COLO668 (cell line): Measurements from ENCODE around the gene SH3BGRL.
A peak's percentile ranks its signal among the peaks of the same experiment; 100 is the strongest.

Experiments used
- DNase-seq: peaks from one replicate; lab custom pipeline; 2025; ENCODE audit not compliant: unreplicated experiment; lab: John Stamatoyannopoulos, UW

The SH3BGRL gene

GRCh38 chrX:81201671-81202455 lies at the start of gene SH3BGRL, which contains the start of gene HMGN5:
Gene SH3BGRL (plus strand): TSS chrX:81202102. CDS start chrX:81202201, 99 bp downstream.
Gene HMGN5 (minus strand): TSS chrX:81201913. CDS start chrX:81121549, 80,364 bp downstream.
- peak; percentile 72 for DNase-seq

- DNase-seq: no peak
These were observed 33.5 kb upstream of the SH3BGRL start for GRCh38 chrX:81168391-81168790.

- DNase-seq: no peak
These were observed 27.6 kb upstream of the SH3BGRL start for GRCh38 chrX:81174286-81174685.

DNA sequence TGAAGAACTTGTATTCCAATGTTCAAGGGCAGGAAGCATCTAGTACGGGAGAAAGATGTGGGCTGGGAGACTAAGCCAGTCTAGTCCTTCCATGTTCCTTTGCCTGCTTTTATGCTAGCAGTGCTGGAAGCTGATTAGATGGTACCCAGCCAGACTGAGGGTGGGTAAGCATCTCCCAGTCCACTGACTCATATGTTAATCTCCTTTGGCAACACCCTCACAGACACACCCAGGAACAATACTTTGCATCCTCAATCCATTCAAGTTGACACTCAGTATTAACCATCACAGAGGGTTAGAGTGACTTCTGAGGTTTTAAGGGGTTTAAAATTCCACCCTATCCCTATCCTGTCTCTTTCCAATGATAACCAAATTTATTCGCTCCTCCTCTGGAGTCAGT lies 6.6 kb upstream of the SH3BGRL start:
- DNase-seq: no peak

GRCh38 chrX:81195712-81196111 lies 6.2 kb upstream of the SH3BGRL start:
- peak; percentile 42 for DNase-seq

- DNase-seq: no peak
These were observed 831 bp upstream of the SH3BGRL start for GRCh38 chrX:81201071-81201470.

- DNase-seq: no peak
These were observed 536 bp downstream of the SH3BGRL start for GRCh38 chrX:81202456-81202819.

- no peak for DNase-seq
These were observed 1.0 kb downstream of the SH3BGRL start for GRCh38 chrX:81202943-81203342.

DNA sequence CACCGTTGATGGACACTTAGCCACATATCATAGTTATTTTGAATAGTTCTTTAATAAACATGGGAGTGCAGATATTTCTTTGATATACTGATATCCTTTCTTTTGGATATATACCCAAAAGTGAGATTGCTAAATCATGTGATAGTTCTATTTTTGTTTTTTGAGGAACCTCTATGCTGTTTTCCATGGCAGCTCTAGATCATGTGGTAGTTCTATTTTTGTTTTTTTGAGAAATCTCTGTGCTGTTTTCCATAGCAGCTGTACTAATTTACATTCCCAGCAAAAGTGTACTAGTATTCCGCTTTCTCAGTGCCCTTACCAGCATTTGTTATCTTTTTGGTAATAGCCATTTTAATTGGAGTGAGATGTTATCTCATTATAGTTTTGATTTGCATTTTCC lies 3.6 kb downstream of the SH3BGRL start:
- no peak for DNase-seq

DNA sequence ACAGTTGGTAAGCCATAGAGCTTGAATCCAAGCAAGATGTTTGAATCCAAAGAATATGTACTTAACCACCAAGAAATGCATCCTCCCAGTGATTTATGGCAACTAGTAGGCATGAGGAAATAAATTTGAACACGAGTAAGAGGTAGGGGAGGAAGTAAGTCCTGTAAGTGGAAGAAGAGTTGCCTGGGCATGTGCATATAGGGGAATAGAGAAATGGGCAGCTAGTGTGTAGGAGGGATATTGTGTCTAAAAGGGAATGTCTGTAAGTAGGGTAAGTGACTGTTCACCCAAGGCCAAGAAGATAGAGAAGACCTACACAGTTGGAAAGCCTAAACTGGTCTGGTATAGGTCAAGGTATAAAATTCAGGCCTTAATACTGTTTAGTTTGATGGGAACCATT lies 4.6 kb downstream of the SH3BGRL start:
- no peak for DNase-seq

DNA sequence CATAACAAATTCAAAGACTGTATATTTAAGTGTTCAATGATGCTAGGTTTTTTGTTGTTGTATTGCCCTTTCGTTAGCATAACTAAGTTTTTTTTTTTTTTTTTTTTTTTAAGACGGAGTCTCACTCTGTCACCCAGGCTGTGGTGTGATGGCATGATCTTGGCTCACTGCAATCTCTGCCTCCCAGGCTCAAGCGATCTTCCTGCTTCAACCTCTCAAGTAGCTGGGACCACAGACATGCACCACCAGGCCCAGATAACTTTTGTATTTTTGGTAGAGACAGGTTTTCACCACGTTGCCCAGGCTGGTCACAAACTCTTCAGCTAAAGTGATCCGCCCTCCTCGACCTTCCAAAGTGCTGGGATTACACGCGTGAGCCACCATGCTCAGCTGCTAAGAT lies 7.0 kb downstream of the SH3BGRL start:
- DNase-seq: no peak

- DNase-seq: no peak
These were observed 13.8 kb downstream of the SH3BGRL start for GRCh38 chrX:81215685-81216084.

GRCh38 chrX:81229229-81229628 lies 27.3 kb downstream of the SH3BGRL start:
- DNase-seq: no peak

DNA sequence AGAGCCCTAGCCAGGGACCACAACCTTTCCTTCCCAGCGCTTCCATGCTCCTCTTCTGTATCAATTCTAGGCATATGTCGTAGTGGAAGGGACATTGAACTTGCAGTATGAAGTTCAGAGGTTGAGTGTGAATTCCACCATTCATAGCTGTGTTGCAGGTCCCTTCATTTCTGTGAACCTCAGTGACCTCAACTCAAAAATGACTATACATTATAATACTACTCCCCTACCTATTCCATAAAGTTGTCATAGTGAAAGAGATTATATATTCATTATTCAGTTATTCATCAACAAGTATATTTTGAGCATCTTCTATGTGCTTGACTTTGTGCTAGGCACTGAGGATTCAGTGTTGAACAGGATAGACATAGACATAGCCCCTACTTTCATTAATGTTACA lies 28.0 kb downstream of the SH3BGRL start:
- no peak for DNase-seq

- DNase-seq: no peak
These were observed 29.6 kb downstream of the SH3BGRL start for GRCh38 chrX:81231476-81231875.

DNA sequence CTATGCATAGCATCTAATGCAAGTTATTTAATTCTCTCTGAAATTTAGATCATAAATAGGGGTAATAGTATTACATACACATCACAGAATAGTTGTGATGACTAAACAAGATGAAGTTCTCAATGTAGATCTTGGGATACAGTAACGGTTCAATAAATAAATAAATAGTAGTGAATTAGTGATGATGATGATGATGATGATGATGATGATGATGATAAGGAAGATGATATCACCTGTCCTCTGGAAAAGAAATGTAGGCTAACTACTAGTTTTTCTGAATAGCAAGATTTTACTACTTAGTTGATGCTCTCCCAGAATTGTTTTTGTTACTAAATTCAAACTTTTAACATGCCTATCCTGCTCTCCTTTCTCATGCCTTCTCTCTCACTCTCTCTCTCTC lies 30.3 kb downstream of the SH3BGRL start:
- DNase-seq: no peak

GRCh38 chrX:81237516-81237915 lies 35.6 kb downstream of the SH3BGRL start:
- no peak for DNase-seq

GRCh38 chrX:81238166-81238565 lies 36.3 kb downstream of the SH3BGRL start:
- no peak for DNase-seq

GRCh38 chrX:81240701-81241331 lies 38.9 kb downstream of the SH3BGRL start:
- DNase-seq: no peak

GRCh38 chrX:81241753-81242152 lies 39.9 kb downstream of the SH3BGRL start:
- DNase-seq: no peak

DNA sequence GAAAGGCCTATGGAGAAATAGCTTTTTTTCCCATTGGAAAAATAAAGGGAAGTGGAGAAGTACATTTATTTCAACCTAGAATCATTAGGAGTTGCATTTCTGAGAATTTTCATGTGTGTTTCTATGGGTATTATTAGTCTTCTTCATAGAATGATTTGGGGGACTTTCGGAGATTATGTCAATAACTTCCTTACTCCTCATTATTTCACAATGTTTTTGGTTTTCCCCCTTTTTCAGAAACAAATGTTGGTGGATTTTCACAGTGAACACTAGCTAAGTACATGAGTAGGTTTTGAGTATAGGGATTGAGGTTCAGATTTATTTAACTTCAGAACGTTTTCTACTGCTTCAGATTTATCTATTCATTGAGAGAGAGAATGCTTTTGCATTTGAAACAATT lies 54.0 kb downstream of the SH3BGRL start:
- no peak for DNase-seq

DNA sequence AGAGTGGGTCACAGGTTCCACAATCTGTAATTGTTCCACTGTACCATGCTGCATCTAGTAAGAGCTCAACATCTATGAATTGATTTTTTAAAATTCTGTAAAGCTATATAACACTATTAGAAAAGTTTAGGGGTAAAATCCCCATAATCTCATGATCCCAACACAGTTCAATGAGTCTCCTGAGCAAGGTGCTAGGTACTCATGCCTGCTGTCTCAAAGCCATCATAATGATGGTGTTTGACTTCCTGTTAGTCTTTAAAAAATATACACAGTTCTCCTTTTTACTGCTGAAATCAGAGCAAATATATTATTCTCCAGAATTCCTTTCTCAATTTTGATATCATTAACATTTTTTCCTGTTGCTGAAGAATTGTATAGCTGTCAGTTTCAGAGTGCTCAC lies 55.9 kb downstream of the SH3BGRL start:
- DNase-seq: no peak
